ENCODE results near the gene EMC6.
"Not testable (repeated sequence)": the region's sequence is repeated elsewhere in the genome, so short reads cannot be mapped to it uniquely, and the experiment has no call there.

The EMC6 gene

DNA sequence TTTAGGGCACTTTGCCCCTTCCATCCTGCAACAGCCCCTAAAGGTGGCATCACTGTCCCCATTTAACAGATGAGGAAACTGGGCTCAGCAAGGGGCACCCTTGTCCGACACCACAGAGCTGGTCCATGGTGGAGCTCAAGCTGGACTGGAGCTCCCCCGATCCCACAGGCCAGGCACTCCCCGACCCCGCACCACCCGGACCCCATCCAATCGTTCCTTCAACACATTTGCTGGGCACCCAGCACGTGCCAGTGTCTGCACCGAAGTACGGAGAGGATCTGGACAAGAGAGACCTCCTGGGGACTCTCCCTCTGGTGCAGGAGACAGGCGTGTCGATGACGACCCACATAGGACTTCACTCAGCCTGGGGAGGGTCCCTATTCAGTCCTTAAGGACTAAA lies 13.4 kb downstream of the EMC6 start:
- no peak for DNase-seq

DNA sequence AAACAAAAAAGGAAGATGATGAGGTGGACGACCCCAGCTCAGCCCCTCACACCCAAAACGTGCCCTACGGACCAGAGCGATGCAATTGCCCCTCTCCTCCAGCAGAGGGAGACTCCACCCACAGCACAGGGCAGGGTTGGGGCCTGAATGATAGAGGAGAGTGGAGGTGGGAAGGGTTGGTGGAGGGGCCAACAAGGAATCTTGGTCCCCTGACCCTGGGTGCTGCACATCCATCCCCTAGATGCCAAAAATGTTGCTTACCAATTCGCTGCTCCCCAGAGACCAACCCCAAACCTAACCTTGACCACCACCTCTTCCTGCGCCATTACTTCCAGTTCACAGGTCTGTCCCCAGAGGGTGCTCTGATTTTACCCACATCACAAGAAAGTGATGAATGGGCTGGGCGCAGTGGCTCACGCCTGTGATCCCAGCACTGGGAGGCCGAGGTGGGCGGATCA lies 14.5 kb downstream of the EMC6 start:
- peak; percentile 51 for DNase-seq

DNA sequence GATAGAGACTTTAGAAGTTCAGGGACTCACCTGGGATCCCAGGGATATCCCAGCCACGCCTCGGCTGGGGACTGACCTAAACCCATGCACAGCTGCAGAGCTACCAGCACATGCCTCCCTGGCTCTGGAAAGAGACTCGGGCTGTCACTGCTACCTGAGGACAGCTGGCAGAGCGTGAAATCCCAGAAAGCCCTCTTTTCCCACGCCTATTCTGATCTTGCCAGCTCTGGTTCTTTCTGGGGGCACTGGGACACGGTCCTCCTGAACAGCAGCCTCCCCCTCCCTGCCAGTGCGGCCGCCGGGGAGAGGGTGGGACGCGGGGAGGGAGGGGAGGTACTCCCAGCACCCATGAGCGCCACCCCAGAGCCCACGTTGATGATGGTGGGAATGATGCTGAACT lies 16.6 kb downstream of the EMC6 start:
- no peak for DNase-seq

DNA sequence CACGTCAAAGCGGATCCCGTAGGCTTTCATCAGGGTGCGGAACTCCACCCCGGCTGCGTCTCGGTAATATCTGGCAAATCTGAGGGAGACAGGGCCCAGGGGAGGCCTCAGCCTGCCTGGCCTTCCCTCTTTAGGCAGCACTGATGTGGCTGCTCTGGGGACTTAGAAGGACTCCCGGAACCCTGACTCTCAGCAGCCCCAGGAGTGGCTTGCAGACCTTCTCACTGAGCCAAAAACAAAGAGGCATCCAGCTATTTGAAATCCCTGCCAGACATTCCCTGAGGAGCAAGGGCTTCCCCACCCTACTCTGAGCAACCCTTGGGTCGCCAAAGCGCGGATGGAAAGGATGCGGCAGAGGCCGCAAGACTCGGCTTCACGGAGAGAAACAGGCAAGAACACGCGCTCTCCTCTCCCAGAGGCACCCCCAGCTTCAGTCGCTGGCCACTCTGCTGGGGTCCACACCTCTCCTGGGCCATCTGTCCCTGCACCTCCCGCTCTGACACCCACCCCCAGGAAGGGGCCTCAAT lies 19.5 kb downstream of the EMC6 start:
- no peak for DNase-seq

DNA sequence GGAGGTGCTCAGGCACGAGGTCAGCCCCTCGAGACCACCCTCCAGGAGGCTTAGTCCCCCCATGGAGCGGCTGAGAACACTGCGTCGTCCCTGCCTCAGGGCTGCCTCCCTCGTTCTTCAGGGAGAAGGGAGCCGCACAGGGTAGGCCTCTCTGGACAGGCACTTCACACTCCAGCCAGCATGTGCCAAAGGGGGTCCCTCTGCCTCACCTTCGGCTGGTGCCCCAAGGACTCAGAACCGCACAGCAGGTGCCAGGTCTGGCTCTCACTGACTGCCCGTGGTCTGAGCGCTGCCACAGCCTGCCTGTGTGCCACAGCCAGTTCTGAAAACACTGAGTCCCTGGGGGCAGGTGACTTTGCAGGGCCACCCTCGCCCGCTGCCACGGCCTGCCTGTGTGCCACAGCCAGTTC lies 20.2 kb downstream of the EMC6 start:
- no peak for DNase-seq

DNA sequence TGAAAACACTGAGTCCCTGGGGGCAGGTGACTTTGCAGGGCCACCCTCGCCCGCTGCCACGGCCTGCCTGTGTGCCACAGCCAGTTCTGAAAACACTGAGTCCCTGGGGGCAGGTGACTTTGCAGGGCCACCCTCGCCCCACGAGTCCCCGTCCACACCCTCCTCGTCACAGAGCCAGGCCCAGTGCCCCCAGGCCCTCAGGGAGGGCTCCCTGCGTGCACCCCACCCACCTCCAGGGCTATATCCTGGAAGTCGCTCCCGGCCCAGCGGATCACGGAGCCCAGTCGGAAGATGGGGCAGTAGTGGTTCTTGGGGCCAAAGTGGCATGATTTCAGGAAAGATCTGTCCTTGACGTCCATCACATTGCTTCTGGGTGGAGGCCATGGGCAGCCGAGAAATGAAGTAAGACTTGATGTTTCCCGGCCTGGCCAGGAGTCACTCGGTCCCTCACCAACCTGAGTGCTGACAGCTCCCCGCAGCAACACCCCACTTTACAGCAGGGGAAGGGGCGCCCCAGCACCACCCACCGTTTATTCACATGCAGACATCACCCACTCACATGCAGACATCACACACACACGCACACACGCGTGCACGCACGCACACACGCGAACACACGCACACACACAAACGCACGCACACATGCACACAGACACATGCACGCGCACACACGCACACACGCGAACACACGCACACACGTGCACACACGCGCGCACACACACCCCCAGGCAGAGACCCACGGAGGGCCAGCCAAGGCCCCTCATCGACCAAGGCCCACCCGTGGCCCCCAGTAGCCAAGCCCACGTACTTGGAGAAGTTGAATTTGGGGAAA lies 20.9 kb downstream of the EMC6 start:
- DNase-seq, result no peak

DNA sequence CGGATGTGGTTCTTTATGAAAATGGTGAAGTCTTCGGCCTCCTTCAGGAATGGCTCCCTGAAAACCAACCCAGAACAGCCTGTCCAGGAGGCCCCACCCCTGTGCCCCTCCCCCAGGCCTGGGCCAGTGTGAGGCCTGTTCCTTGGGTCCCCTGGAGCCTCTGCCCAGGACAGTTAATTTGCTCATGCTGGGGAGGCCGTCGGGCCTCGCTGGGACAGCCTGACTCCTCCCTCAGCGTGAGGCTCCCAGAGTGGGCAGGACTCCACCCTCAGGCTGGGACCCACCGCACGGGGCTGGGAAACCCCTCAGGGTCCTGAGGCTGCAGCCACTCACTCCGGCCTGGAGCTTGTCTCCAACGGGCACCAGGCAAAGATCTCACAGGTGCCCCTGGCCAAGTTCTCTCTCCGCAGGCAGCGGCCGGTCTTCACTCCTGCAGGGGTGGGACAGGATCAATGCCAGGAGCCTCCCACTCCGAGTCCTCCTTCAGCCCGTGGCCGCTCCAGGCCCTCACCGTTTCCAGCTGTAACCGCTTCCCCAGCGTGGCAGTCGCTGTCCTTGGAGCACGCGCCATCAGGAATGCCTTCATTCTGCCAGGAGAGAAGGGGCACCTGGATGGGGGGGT lies 21.6 kb downstream of the EMC6 start:
- no peak for DNase-seq

DNA sequence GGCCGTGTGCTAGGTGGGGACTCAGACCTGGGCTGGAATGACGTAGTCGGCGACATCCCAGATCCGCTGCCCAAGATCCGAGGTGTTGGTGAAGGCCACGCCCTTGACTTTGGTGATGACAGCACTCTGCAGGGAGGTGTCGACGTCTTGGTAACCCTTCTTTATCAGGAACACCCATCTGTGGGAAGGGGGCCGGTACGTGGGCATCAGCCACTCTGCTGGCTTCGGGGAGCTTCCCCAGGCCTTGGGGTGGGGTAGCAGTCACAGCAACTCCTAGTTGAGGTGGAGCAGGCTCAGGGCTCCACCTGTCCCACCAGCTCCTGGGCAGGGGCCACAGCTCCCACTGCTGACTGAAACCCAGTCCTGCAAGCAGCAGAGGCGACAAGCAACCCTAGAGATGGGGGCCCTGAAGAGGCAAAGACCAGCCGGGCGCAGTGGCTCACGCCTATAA lies 23.0 kb downstream of the EMC6 start:
- no peak for DNase-seq

DNA sequence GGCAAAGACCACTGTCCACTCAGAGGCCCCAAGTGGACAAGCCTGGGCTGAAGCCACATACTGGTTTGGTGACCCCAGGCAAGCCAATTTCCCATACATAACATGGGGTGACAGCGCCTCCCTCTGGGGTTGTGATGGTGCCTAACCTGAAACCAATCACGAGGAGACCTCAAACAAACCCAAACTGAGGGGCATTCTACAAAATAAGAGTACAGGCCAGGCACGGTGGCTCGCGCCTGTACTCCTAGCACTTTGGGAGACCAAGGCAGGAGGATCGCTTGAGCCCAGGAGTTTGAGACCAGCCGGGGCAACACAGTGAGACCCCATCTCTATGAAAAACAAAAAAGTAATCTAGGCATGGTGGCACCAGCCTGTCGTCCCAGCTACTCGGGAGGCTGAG lies 23.7 kb downstream of the EMC6 start:
- DNase-seq, result no peak

DNA sequence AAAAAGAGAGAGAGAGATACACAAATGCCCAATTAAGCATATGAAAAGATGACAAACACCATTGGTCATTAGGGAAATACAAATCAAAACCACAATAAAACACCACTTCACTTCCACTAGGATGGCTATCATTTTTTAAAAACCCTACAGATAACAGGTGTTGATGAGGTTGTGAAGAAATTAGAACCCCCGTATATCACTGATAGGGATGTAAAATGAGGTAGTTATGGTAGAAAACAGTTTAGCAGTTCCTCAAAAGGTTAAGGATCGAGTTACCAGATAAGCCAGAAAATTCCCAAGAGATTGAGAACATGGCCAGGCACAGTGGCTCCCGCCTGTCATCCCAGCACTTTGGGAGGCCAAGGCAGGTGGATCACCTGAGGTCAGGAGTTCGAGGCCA lies 24.5 kb downstream of the EMC6 start:
- no peak for DNase-seq

DNA sequence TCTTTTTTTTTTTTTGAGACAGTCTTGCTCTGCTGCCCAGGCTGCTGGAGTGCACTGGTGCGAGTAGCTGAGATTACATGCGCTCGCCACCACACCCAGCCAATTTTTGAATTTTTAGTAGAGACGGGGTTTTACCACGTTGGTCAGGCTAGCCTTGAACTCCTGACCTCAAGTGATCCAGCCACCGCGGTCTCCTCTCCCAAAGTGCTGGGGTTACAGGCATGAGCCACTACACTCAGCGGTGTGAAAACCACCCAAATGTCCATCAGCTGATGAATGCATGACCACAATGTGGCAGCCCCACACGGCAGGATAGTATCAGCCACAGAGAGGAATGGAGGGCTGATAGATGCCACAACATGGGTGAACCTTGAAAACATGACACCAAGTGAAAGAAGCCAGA lies 25.2 kb downstream of the EMC6 start:
- peak; percentile 61 for DNase-seq

DNA sequence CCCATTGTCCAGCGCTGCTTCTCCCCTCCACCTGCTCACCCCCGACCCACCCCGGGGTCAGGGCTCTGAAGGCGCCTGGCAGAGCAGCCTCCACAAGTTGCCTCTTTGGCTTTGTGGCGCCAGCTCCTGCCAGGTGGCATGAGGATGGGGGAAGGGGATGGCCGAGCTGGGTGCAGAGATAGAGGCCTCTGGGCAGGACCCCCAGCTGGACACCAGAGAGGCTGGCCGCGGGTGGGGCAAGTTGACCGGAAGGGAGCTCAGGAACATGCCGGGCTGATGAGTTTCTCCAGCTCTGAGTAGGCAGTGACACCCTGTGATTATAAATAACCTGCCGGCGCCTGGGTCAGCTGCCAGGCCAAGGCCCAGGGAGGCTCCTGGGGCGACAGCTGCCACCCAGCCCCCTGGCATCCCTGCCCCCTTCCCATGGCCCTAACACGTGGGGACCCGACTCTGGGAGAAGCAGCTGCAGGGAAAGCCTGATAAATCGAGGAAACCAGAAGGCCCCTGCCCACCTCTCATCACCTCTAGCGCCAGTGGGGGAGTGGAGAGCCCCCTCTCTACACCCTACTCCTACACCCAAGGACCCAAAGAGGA lies 26.6 kb downstream of the EMC6 start:
- no peak for DNase-seq

DNA sequence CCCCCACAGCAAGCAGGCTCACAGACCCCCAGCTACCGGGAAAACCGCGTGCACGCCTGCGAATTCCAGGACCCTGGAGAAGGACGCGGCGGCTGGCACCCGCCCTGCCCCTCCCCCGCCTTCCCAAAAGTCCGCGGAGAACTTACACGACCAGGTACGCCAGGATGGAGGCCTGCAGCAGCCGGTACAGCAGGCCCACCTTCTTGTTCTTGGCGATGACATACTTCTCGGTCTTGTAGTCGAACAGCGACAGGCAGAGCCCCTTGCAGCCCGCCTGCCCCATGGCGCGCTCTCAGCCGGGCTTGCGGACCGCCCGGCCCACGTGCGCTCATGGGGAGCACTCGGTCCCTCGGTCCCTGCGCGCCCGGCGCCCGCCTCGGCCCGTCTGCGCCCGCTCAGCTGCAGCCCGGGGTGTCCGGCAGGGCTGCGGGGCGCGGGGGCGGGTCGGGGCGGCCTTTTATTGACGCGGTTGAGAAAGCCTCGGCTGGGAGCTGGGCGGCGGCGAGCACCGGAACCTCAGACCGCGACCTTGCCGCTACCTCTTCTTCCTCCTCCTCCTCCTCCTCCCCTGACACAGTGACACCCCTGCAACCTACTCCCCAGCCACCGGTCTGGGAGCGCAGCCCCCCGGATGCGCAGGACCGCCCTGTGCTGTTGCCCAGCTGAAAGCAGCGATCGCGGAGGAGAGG lies 27.3 kb downstream of the EMC6 start, which contains the start of gene P2RX5:
Gene P2RX5 (minus strand): TSS at position 433 of the 689 bp plus-strand sequence. CDS start 150 bp downstream, at position 283.
- DNase-seq, result peak; percentile 64

DNA sequence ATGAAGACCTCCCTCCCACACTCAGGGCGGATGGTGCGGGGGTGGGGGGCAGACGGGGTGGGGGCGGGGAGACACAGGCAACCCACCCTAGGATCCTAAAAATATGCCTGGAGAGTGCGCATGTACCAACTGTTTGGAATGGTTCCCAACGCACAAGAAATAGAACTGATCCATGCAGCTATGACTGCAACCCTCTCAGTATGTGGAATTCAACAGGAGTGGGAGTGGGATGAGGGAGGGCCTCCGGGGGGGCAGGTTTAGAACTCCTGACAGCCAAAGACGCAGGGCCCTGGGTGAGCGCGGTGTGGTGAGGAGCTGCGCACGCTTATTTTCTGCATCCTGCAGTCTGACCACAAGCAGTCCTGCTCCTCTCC lies 28.5 kb downstream of the EMC6 start:
- DNase-seq, result no peak

DNA sequence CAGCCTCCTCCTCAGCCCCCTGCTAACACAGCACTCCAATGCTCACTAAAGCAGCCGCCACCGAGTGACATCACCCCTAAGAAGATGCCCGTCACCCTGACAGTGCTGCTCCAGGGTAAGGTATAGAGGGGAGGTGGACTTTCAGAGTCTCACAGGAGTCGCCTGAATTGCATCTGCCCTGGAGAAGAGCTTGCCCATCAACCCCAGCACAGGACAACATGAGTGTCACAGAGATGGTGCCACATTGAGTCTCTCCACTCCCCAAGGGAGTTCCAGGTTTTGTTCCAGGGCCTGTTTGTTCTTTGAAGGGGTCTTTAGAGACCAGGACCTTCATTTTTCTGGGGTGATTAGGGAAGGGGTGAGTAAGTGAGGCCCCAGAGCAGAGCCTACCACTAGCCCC lies 29.5 kb downstream of the EMC6 start:
- no peak for DNase-seq

DNA sequence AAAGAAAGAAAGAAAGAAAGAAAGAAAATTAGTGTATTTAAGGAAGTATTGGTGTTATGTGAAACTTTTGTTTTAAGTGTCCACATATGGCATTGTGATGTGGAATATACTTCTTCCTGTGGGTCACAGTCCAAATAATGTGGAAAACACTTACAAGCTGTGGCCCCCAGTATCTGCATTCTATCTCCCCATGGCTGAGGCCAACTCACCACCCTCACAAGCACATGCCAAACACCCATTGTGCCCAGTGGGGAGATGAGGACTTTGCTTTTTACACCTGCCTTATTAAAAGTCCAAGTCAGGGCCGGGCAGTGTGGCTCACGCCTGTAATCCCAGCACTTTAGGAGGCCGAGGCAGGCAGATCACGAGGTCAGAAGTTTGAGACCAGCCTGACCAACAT lies 31.3 kb downstream of the EMC6 start:
- DNase-seq, result no peak

DNA sequence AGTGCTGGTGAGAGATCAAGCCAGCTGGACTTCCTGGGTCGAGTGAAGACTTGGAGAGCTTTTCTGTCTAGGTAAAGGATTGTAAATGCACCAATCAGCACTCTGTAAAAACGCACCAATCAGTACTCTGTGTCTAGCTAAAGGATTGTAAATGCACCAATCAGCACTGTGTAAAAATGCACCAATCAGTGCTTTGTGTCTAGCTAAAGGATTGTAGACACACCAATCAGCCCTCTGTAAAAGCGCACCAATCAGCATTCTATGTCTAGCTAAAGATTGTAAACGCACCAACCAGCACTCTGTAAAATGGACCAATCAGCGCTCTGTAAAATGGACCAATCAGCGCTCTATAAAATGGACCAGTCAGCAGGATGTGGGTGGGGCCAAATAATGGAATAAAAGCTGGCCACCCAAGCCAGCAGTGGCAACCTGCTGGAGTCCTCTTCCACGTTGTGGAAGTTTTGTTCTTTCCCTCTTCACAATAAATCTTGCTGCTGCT lies 33.5 kb downstream of the EMC6 start:
- not testable (repeated sequence) for DNase-seq

DNA sequence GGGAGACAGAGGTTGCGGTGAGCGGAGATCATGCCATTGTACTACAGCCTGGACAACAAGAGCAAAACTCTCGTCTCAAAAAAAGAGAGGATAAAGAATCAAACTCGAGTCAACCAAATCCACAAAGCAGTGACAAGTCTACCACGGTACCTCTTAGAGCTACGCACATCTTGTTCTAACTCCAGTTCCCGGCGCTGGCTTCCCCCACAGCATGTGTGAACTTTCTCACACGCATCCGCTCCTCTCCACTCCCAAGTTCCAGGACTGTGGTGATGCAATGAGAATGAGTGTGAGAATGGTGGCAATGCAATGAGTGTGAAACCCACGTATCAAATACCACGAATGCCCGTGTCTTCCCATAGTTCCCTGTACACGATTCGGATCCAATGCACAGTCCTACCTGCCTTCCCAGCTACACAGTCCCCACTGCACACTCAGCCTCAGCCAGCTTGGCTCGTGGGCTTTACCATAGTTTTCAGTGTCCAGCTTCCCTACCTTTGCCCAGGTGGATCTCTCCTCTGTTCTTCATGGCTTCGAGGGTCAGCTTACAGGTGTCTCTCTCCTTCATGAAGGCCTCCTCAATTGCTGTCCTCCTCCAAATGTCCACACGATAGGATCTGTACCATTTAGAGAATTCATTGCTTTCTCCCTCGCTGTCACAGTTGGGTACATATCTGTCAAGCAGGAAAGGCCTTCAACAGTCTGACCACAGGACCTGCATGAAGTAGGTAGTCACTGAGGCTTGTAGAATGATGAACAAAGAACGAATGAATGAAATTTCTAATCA lies 36.5 kb downstream of the EMC6 start:
- DNase-seq, result no peak

DNA sequence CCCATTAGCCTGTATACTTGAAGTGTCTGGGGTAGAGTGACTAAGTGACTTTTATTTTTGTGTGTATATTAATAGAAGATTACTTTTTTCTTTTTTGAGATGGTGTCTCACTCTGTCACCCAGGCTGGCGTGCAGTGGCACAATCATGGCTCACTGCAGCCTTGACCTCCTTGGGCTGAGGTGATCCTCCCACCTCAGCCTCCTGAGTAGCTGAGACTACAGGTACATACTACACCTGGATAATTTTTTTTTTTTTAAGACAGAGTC lies 37.0 kb downstream of the EMC6 start:
- not testable (repeated sequence) for DNase-seq

DNA sequence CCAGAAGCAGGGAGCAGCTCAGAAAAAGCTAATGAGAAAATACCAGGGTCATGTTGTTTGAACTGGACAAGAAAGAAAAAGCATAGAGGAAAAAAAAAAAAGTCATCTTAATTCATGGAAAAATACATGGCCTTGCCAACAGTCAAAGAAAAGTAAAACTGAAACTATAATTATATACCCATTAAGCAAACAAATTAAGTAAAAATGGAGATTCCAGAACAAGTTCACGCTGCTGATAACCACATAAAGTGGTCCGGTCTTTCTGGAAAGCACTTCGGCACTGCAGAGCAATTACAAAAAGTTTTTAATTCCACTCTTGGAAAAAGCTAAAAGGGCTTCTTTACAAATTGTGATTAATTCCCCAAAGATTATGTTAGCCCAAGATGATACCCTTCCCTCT lies 39.8 kb downstream of the EMC6 start:
- no peak for DNase-seq

DNA sequence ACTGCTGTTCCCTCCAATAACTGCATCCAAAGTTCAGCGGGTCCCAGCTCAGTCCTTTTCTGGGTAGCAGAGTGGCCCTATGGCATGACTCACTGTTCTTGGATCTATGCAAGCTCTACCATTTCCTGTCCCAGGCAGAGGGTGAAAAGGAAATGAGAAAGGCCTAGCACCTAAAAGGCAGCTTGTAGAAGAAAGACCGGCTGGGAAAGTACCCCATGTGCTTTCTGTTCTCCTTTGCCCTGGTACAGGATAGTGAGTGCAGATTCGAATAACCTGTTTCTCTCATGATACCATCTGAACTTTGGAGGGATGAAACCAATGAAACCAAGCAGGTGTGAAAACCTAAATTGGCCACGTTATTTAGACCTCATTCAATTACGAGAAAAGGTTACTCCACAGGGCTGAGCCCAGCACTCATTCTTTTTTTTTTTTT lies 42.4 kb downstream of the EMC6 start:
- peak; percentile 80 for DNase-seq

DNA sequence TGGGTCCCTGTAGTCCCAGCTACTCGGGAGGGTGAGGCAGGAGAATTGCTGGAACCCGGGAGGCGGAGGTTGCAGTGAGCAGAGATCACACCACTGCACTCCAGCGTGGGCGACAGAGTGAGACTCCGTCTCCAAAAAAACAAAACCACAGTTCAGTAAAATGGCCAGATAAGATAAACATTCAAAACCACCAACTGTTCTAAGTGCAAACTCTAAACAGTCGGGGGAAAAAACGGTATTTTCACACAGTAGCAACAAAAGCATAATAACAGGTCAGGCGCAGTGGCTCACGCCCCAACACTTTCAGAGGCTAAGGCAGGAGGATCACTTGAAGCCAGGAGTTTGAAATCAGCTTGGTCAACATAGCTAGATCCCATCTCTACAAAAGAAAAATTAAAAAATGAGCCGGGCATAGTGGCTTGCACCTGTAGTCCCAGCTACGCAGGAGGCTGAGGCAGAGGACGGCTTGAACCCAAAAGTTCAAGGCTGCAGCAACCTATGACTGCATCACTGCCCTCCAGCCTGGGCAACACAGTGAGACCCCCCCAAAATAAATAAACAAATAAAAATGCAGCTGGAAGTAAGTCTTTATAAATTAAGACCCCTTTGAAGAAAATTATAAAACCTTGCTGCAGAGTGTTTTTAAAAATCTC lies 44.3 kb downstream of the EMC6 start:
- no peak for DNase-seq
